SU-DHL-6 (cell line): ENCODE measurements around the gene SLTM.

Experiments
- EZH2phosphoT487 ChIP-seq: fragments of 200-600 bp; sonication (generic), shearing (Covaris generic); conservative IDR thresholded peaks from 2 replicates; pipeline ENCODE4 v1.6.1; 2018; ENCODE audit warnings: mild to moderate bottlenecking, antibody characterized with exemption, low read length, moderate library complexity, mixed read lengths
- TF ChIP-seq, protein P1 (sequence below): fragments of 200-600 bp; sonication (generic); IDR thresholded peaks from one replicate; pipeline ENCODE4 v1.5.1; 2017; ENCODE audit warnings: antibody characterized with exemption, mild to moderate bottlenecking, low read length, moderate library complexity; ENCODE audit not compliant: insufficient read depth, poor library complexity, severe bottlenecking

DNA sequence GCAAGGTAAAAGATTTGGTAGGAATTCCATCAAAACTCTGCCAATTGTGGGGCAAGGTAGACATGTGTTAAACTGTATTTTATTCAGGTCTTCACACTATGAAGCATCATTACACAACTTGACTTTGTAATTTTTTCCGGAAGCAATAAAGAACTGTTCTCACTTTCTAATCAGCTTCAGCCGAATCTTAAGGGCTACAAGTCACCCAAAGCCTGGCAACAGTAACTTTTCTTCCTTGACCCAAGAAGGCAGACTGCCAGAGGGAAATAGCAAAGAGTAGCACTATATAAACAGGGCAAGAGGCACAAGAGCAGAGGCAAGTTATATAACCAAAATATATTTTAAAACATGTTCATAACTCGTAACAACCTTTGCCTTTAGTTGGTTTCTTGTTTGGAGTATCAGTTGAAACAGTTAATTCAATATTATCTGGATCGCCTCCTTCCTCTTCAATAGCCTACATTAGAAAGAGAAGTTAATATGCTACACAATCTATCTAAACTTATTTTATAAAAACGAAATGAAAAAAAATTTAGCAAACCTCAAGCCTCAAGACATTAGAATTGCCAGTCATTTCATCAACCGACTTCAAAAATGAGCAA, 1.4 kb downstream of the SLTM start:
- no peak for TF ChIP-seq EZH2phosphoT487
- TF ChIP-seq, protein P1, sequence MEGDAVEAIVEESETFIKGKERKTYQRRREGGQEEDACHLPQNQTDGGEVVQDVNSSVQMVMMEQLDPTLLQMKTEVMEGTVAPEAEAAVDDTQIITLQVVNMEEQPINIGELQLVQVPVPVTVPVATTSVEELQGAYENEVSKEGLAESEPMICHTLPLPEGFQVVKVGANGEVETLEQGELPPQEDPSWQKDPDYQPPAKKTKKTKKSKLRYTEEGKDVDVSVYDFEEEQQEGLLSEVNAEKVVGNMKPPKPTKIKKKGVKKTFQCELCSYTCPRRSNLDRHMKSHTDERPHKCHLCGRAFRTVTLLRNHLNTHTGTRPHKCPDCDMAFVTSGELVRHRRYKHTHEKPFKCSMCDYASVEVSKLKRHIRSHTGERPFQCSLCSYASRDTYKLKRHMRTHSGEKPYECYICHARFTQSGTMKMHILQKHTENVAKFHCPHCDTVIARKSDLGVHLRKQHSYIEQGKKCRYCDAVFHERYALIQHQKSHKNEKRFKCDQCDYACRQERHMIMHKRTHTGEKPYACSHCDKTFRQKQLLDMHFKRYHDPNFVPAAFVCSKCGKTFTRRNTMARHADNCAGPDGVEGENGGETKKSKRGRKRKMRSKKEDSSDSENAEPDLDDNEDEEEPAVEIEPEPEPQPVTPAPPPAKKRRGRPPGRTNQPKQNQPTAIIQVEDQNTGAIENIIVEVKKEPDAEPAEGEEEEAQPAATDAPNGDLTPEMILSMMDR, result no peak
